GM12878 (cell line): ENCODE measurements around the gene BCORL1. TPM values are rescaled to one million over a fixed set of nuclear protein-coding genes. Genes with fewer than 3 reads are reported as not detected.

Experiments
- ATAC-seq: fragments of 200-7000 bp; cut with Tn5 transposase; 3 replicates; pipeline ENCODE4 v1.9.1; 2020; ENCODE audit warnings: mild to moderate bottlenecking, moderate library complexity
- BruUV-seq: library from RNA; stranded (reverse); fragments of 400-500 nt; replicated peaks from 2 replicates; lab custom pipeline; 2021; lab: Mats Ljungman, UMichigan
- CTCF ChIA-PET: fragments of 300-600 bp; sonication (Branson Sonifier 250); formaldehyde crosslinking; extraction: SDS; loops from one replicate; lab custom pipeline; 2021; ENCODE audit warnings: inconsistent platforms; lab: Yijun Ruan, JAX
- POLR2A ChIA-PET: fragments of 350-600 bp; formaldehyde crosslinking; extraction: SDS; loops from one replicate; lab custom pipeline; 2021; ENCODE audit warnings: inconsistent platforms; lab: Charles Lee
- RAD21 ChIA-PET: fragments of 300-600 bp; sonication (Branson Sonifier 250); formaldehyde crosslinking; loops from one replicate; lab custom pipeline; 2023; ENCODE audit warnings: antibody characterized with exemption; ENCODE audit not compliant: unreplicated experiment; lab: Charles Lee
- SMC1A ChIA-PET: fragments of 300-600 bp; sonication (Branson Sonifier 250); formaldehyde crosslinking; loops from one replicate; lab custom pipeline; 2023; ENCODE audit not compliant: unreplicated experiment, uncharacterized antibody; lab: Charles Lee
- DNase-seq: peaks from one replicate; pipeline ENCODE4 v3.0.0-alpha.2; 2011; ENCODE audit warnings: low read depth, low spot score
- FAIRE-seq: peaks from 3 replicates; lab custom pipeline; 2011; peaks lifted over from hg19 to GRCh38; lab: Jason Lieb, UNC
- H2AFZ ChIP-seq: 2 replicates; pipeline ENCODE4 v1.6.0; 2011; ENCODE audit warnings: low read depth, low read length, control low read depth; ENCODE audit not compliant: control insufficient read depth
- H3K27ac ChIP-seq: 2 replicates; pipeline ENCODE4 v1.5.1; 2011; ENCODE audit warnings: control low read depth; ENCODE audit not compliant: control insufficient read depth, insufficient read depth
- H3K27me3 ChIP-seq, 2 experiments: replicated peaks in 1 of 2; 2 replicates each; pipeline versions ENCODE4 v1.6.0 to v1.6.1; 2011; ENCODE audit warnings: low read length in 1 of 2; ENCODE audit not compliant: control insufficient read depth in 2 of 2, insufficient read depth in 2 of 2
- H3K36me3 ChIP-seq, 2 experiments: 2 replicates each; pipeline ENCODE4 v1.5.1; 2011; ENCODE audit warnings: low read length in 1 of 2; ENCODE audit not compliant: control insufficient read depth in 2 of 2, insufficient read depth in 2 of 2
- H3K4me1 ChIP-seq: 2 replicates; pipeline ENCODE4 v1.6.1; 2011; ENCODE audit warnings: mild to moderate bottlenecking, low read length, moderate library complexity, mixed read lengths; ENCODE audit not compliant: control insufficient read depth, insufficient read depth
- H3K4me2 ChIP-seq: 2 replicates; pipeline ENCODE4 v1.6.0; 2011; ENCODE audit warnings: control low read depth; ENCODE audit not compliant: control insufficient read depth, insufficient read depth
- H3K4me3 ChIP-seq: fragments of 200-600 bp; sonication (generic); 2 replicates; pipeline ENCODE4 v1.5.1; 2016
- H3K79me2 ChIP-seq: 2 replicates; pipeline ENCODE4 v1.6.0; 2011; ENCODE audit warnings: low read length; ENCODE audit not compliant: control insufficient read depth, insufficient read depth
- H3K9ac ChIP-seq: 2 replicates; pipeline ENCODE4 v1.8.0; 2011; ENCODE audit warnings: low read length, control low read depth, mixed read lengths; ENCODE audit not compliant: control insufficient read depth, insufficient read depth
- H3K9me3 ChIP-seq: replicated peaks from 3 replicates; pipeline ENCODE4 v1.5.1; 2011; ENCODE audit warnings: mild to moderate bottlenecking, low read length; ENCODE audit not compliant: control insufficient read depth, insufficient read depth
- H4K20me1 ChIP-seq: 2 replicates; pipeline ENCODE4 v1.6.0; 2011; ENCODE audit not compliant: control insufficient read depth, insufficient read depth
- CBFB ChIP-seq: IDR thresholded peaks from 2 replicates; pipeline ENCODE4 v1.6.1; 2016; ENCODE audit warnings: antibody characterized with exemption, low read depth
- DPF2 ChIP-seq: fragments of 450-650 bp; IDR thresholded peaks from 2 replicates; pipeline ENCODE4 v1.6.1; 2017; ENCODE audit warnings: mild to moderate bottlenecking
- EED ChIP-seq: sonication (generic); IDR thresholded peaks from 2 replicates; pipeline ENCODE4 v1.6.1; 2016; ENCODE audit warnings: antibody characterized with exemption, low read depth
- EGR1 ChIP-seq, 2 experiments: IDR thresholded peaks; 1 replicate in 1 of 2; 2 replicates in 1 of 2; pipeline ENCODE4 v1.6.1; 2011 to 2012; ENCODE audit warnings: low read depth in 2 of 2, low read length in 2 of 2, borderline replicate concordance in 1 of 2, mild to moderate bottlenecking in 1 of 2, moderate library complexity in 1 of 2
- HCFC1 ChIP-seq: fragments of 150-350 bp; IDR thresholded peaks from 2 replicates; pipeline ENCODE4 v1.6.1; 2014; ENCODE audit warnings: low read length
- SP1 ChIP-seq: IDR thresholded peaks from one replicate; pipeline ENCODE4 v1.6.1; 2011; ENCODE audit warnings: low read depth, low read length
- ZNF207 ChIP-seq: fragments of 450-650 bp; IDR thresholded peaks from 2 replicates; pipeline ENCODE4 v1.6.1; 2014; ENCODE audit warnings: antibody characterized with exemption, mild to moderate bottlenecking, borderline replicate concordance
- ZSCAN29 ChIP-seq: fragments of 450-650 bp; IDR thresholded peaks from 2 replicates; pipeline ENCODE4 v1.6.1; 2017; ENCODE audit warnings: mild to moderate bottlenecking, moderate library complexity
- WGBS: methylation state at CpG from one replicate; pipeline ENCODE4 v1.1.6; 2016; ENCODE audit warnings: low lambda C conversion rate; ENCODE audit not compliant: insufficient replicate concordance, insufficient coverage; ENCODE audit errors: missing lambda C conversion rate; 5-methylcytosine and 5-hydroxymethylcytosine counted together
- in situ Hi-C: fragments of 300-500 bp; cut with MboI; formaldehyde crosslinking; loops from 9 replicates; pipeline ENCODE4 v1.14.3; 2018; ENCODE audit warnings: mixed read lengths
- intact Hi-C: fragments of 100-400 bp; cut with micrococcal nuclease; formaldehyde crosslinking; loops from one replicate; pipeline ENCODE4 v1.14.2; 2022; ENCODE audit not compliant: unreplicated experiment
- polyA plus RNA-seq, 11 experiments: library from polyadenylated mRNA; depleted of rRNA in 4 of 11; unstranded in 6 of 11; stranded (reverse) in 5 of 11; fragments of >200 nt; fragmentation: Nextera tagmentation in 4 of 11; fragmentation: Illumina TruSeq in 1 of 11; extraction: Ambion mirVana in 4 of 11; extraction: Trizol in 1 of 11; gene quantifications; 1 replicate in 1 of 11; 2 replicates in 10 of 11; pipeline versions ENCODE4 v1.2.1 to v1.2.3, GENCODE V29; 2011 to 2016; ENCODE audit warnings: inconsistent platforms in 2 of 11, missing spikeins in 2 of 11, low read depth in 1 of 11
- total RNA-seq, 4 experiments: library from RNA; depleted of rRNA in 3 of 4; stranded (reverse); fragments of >200 nt in 3 of 4; fragmentation: Illumina TruSeq in 1 of 4; extraction: Trizol in 1 of 4; gene quantifications; 2 replicates each; pipeline versions ENCODE4 v1.2.1 to v1.2.3, GENCODE V29; 2013 to 2021
- TF ChIP-seq, protein P1 (sequence below): fragments of 450-650 bp; IDR thresholded peaks from 2 replicates; pipeline ENCODE4 v1.6.1; 2017; ENCODE audit warnings: mild to moderate bottlenecking

Gene BCORL1
- total and polyA plus RNA-seq, 10 of the 15 experiments (the other 5 are each of a cell fraction or from before 2014, with no cell fraction given), result 0.16 to 7.2 (median 0.94) TPM

DNA sequence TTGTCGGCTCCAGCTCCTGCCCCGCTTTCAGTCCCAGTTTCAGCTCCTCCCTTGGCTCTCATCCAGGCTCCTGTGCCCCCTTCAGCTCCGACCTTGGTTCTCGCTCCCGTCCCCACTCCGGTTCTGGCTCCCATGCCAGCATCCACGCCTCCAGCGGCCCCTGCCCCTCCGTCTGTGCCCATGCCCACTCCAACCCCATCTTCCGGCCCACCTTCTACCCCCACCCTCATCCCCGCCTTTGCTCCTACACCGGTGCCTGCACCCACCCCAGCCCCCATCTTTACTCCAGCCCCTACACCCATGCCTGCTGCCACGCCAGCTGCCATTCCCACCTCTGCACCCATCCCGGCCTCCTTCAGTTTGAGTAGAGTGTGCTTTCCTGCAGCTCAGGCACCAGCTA is 31.2 kb downstream of the BCORL1 start:
- Histone ChIP-seq H3K4me3 (no peak overlapping the region), H3K4me2 (no peak overlapping the region), H3K9me3 (no peaks in the 10 kb centered on the region), H2AFZ (no peak overlapping the region), H3K79me2 (no peaks in the 10 kb centered on the region), H4K20me1 (no peaks in the 10 kb centered on the region), H3K36me3 (no peaks in the 10 kb centered on the region; a peak in 2 of 4 replicates), H3K27me3 (no peaks in the 10 kb centered on the region; a peak in 2 of 4 replicates), H3K9ac (no peak overlapping the region), H3K4me1 (no peaks in the 10 kb centered on the region), H3K27ac (no peak overlapping the region)
- ChIA-PET CTCF (interaction anchor here (0.9 kb wide), 1 partner anchor 47 kb away, joined by 3 read pairs; no protein-coding TSS in a partner anchor), SMC1A (no interaction called here), RAD21 (no interaction called here), POLR2A (no interaction called here)
- TF ChIP-seq ZNF207, result no peak
- no peak for TF ChIP-seq SP1
- ATAC-seq, result no peak
- no TSS peak for BruUV-seq
- no peak for FAIRE-seq
- WGBS, result 71% methylated on average over 13 of the region's 14 CpGs
- in situ Hi-C loops (no loop called here), intact Hi-C loops (no loop called here)
- DNase-seq, result no peak

DNA sequence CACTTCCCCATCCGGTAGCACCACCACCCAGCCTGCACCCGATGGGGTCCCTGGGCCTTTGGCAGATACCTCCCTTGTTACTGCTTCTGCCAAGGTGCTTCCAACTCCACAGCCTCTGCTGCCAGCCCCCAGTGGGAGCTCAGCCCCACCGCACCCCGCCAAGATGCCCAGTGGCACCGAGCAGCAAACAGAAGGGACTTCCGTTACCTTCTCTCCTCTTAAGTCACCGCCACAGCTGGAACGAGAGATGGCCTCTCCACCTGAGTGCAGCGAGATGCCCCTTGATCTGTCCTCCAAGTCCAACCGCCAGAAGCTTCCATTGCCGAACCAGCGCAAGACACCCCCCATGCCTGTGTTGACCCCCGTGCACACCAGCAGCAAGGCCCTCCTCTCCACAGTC is 31.9 kb downstream of the BCORL1 start:
- Histone ChIP-seq H3K9ac (no peak overlapping the region), H3K4me2 (no peak overlapping the region), H3K9me3 (no peaks in the 10 kb centered on the region)
- CTCF ChIA-PET, result no interaction called here
- POLR2A ChIA-PET, result no interaction called here
- RAD21 ChIA-PET, result no interaction called here
- BruUV-seq, result no TSS peak
- TF ChIP-seq, protein P1, sequence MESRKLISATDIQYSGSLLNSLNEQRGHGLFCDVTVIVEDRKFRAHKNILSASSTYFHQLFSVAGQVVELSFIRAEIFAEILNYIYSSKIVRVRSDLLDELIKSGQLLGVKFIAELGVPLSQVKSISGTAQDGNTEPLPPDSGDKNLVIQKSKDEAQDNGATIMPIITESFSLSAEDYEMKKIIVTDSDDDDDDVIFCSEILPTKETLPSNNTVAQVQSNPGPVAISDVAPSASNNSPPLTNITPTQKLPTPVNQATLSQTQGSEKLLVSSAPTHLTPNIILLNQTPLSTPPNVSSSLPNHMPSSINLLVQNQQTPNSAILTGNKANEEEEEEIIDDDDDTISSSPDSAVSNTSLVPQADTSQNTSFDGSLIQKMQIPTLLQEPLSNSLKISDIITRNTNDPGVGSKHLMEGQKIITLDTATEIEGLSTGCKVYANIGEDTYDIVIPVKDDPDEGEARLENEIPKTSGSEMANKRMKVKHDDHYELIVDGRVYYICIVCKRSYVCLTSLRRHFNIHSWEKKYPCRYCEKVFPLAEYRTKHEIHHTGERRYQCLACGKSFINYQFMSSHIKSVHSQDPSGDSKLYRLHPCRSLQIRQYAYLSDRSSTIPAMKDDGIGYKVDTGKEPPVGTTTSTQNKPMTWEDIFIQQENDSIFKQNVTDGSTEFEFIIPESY, result no peak
- TF ChIP-seq CBFB (no peak), EED (no peak), EGR1 (IDR thresholded peaks at IDR 0.05; ENCODE audit: borderline replicate concordance in 1 of 2, low read depth in 2 of 2, low read length in 2 of 2) (no peak), HCFC1 (no peak), DPF2 (no peak), ZSCAN29 (no peak)
- TF ChIP-seq, all 136 proteins: peak for 0
- no peaks in the 10 kb centered on the region for H4K20me1 ChIP-seq
- ATAC-seq (no peak), FAIRE-seq (no peak), DNase-seq (no peak)
- SMC1A ChIA-PET, result no interaction called here
- no peak overlapping the region for H3K27ac ChIP-seq
- intact Hi-C loops (no loop called here), in situ Hi-C loops (no loop called here)
- no peaks in the 10 kb centered on the region; a peak in 2 of 4 replicates for H3K27me3 ChIP-seq
- no peaks in the 10 kb centered on the region for H3K4me1 ChIP-seq
- no peak overlapping the region for H3K4me3 ChIP-seq
- no peak overlapping the region for H2AFZ ChIP-seq
- WGBS, result 82% methylated on average over 13 of the region's 13 CpGs
- no peaks in the 10 kb centered on the region; a peak in 2 of 4 replicates for H3K36me3 ChIP-seq
- H3K79me2 ChIP-seq, result no peaks in the 10 kb centered on the region
